ENCODE data around the gene MOB3A. TPM values are rescaled to one million over a fixed set of nuclear protein-coding genes. Genes with fewer than 3 reads are reported as not detected.
A peak's percentile ranks its signal among the peaks of the same experiment; 100 is the strongest.

MOB3A gene
- total RNA-seq, 1 donor from 2014 or later: 69.2 TPM

DNA sequence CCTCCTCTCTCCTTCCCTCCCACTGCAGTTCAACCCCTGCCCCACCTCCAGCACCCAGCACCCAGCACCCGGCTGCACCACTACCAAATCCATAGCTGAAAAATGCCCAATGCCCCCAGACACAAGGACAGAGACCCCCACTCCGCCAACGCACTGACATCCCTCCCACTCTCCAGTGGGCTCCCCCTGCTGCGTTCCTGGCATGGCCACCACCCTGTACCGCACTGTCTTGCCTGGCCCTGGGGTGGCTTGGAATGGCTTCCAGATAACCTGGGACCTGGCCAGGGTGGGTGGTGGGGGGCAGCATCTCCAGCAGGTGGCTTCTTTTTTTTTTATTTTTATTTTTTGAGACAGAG, 39.3 kb downstream of the MOB3A start:
- ATAC-seq (no peak), DNase-seq (no peak)
- Histone ChIP-seq H3K9me3 (no peaks in the 10 kb centered on the region), H3K36me3 (no peaks in the 10 kb centered on the region), H3K4me1 (peaks cover 80% of the 10 kb centered on the region), H3K27ac (peak overlapping the region; percentile 100), H3K4me3 (no peak overlapping the region), H3K27me3 (ENCODE audit: low read depth) (no peaks in the 10 kb centered on the region)
- TF ChIP-seq, protein P1, sequence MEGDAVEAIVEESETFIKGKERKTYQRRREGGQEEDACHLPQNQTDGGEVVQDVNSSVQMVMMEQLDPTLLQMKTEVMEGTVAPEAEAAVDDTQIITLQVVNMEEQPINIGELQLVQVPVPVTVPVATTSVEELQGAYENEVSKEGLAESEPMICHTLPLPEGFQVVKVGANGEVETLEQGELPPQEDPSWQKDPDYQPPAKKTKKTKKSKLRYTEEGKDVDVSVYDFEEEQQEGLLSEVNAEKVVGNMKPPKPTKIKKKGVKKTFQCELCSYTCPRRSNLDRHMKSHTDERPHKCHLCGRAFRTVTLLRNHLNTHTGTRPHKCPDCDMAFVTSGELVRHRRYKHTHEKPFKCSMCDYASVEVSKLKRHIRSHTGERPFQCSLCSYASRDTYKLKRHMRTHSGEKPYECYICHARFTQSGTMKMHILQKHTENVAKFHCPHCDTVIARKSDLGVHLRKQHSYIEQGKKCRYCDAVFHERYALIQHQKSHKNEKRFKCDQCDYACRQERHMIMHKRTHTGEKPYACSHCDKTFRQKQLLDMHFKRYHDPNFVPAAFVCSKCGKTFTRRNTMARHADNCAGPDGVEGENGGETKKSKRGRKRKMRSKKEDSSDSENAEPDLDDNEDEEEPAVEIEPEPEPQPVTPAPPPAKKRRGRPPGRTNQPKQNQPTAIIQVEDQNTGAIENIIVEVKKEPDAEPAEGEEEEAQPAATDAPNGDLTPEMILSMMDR (IDR thresholded peaks at IDR 0.05): no peak
- intact Hi-C loops (cut with DNase I): no loop called here

DNA sequence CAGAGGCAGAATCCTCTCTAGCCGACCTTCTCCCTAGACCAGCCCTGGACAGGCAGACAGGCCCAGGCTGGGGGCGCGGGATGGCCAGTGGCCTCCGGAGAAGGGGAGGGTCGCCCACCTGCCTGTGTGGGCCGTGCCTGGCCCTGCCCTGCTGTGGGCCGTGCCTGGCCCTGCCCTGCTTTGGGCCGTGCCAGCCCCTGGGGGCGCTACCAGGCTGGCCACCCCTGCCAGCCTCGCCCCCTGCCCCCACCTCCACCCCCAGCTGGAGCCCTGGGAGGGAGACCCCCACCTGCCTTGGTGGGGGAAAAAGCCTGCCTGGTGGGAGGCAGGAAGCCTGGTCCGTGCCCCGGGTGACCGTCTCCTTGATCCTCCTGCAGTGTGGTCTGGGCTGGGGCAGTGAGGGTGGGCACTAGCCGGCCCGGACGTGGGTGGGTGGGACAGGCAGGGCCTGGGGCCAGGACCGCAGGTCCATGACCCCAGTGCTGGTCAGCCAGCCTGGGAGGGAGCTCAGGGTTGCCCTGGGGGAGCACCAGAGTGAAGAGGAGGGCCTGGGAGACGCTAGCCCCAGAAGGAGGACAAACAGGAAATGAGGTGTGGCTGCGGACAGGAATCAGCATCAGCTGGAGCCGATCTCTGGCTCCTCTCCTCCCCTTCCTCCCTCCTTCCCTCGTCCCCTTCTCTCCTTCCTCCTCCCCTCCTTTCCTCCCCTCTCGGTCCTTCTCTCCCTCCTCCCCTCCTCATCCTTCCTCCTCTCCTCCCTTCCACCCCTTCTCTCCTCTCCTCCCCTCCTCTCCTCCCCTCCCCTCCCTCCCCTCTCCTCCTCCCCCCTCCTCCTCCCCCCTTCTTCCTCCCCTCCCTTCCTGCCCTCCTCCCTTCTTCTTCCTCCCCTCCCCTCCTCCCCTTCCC, 39.9 kb downstream of the MOB3A start:
- Histone ChIP-seq H3K4me1 (peaks cover 84% of the 10 kb centered on the region), H3K36me3 (no peaks in the 10 kb centered on the region), H3K9me3 (no peaks in the 10 kb centered on the region), H3K4me3 (peak overlapping the region; percentile 45), H3K27me3 (ENCODE audit: low read depth) (no peaks in the 10 kb centered on the region), H3K27ac (peak overlapping the region; percentile 93)
- DNase-seq: no peak
- intact Hi-C loops (cut with DNase I): no loop called here
- peak in 1 of 2 donors; percentile 0 for ATAC-seq
- TF ChIP-seq, protein P1 (IDR thresholded peaks at IDR 0.05): peak; percentile 16

GRCh38 chr19:2054763-2055162, 41.4 kb downstream of the MOB3A start:
- intact Hi-C loops (cut with DNase I): no loop called here
- Histone ChIP-seq H3K4me3 (no peak overlapping the region), H3K27me3 (ENCODE audit: low read depth) (no peaks in the 10 kb centered on the region), H3K36me3 (no peaks in the 10 kb centered on the region), H3K27ac (peak overlapping the region; percentile 68), H3K9me3 (no peaks in the 10 kb centered on the region), H3K4me1 (peaks cover 72% of the 10 kb centered on the region)
- DNase-seq: no peak
- TF ChIP-seq, protein P1 (IDR thresholded peaks at IDR 0.05): no peak
- ATAC-seq: no peak

GRCh38 chr19:2053601-2054389, 42.3 kb downstream of the MOB3A start:
- no peak overlapping the region for H3K4me3 ChIP-seq
- peaks cover 8% of the 10 kb centered on the region for H3K36me3 ChIP-seq
- H3K27me3 ChIP-seq (ENCODE audit: low read depth): no peaks in the 10 kb centered on the region
- intact Hi-C loops (cut with DNase I): no loop called here
- H3K4me1 ChIP-seq: peaks cover 71% of the 10 kb centered on the region
- H3K9me3 ChIP-seq: no peaks in the 10 kb centered on the region
- TF ChIP-seq, protein P1 (IDR thresholded peaks at IDR 0.05): no peak
- no peak for ATAC-seq
- peak; percentile 77 for DNase-seq
- peak overlapping the region; percentile 68 for H3K27ac ChIP-seq

DNA sequence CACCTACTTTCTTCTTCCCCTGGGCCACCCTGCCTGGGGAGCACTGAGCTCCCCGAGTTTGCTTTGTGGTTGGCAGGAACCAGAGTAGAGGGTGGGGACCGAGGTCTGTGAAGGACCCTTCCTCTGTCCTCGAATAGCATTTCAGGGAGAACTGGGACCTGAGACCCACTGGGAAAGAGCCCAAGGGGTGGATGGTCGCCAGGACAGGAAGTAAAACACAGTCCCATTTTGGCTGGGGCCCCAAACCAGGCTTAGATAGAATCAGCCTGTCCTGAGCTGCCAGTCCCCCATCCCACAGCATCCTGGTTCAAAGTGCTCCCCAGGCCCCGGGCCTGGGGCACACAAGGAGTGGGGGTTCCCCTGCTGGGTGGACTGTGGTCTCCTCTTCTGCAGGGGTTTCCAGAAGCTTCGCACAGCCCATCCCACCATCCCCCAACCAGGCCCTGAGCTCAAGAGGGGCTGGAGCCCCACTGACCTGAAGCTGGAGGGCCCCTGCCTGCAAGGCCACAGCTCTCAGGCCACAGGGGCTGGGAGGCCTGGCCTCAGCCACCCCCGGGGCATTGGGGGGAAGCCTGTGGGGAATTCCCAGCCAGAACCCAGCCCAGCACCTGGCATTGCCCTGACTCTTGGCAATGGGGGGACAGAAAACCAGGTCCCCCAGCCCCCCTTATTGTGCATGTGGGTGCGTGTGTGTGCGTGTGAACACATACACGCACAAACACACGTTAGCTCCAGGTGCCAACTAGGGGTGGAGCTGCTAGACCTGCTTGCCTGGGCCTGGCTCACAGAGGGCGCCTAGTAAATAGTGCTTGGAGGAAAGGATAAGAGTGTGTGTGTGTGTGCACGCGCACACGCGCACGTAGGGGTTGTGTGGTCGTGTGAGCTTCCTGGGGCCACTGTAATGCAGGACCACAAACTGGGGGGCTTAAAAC, 44.1 kb downstream of the MOB3A start:
- Histone ChIP-seq H3K4me1 (peaks cover 72% of the 10 kb centered on the region), H3K36me3 (peaks cover 26% of the 10 kb centered on the region), H3K27me3 (ENCODE audit: low read depth) (no peaks in the 10 kb centered on the region), H3K27ac (peak overlapping the region; percentile 97), H3K9me3 (no peaks in the 10 kb centered on the region), H3K4me3 (peak overlapping the region; percentile 94)
- intact Hi-C loops (cut with DNase I): no loop called here
- TF ChIP-seq, protein P1 (IDR thresholded peaks at IDR 0.05): no peak
- ATAC-seq (no peak), DNase-seq (peak; percentile 56)
